ENCODE measurements around the gene PAX8.

Gene PAX8

GRCh38 chr2:113275556-113276215 is 3.0 kb downstream of the PAX8 start:
- H3K4me3 ChIP-seq (replicated peaks; ENCODE audit: low read depth, low read length) = no peak overlapping the region
- no peak for DNase-seq (ENCODE audit: extremely low read depth, low read depth)
- no peak for TF ChIP-seq CTCF (IDR thresholded peaks at IDR 0.05; ENCODE audit: low read depth, low read length, missing control alignments)

GRCh38 chr2:113274432-113274831 is 4.3 kb downstream of the PAX8 start:
- no peak for TF ChIP-seq CTCF (IDR thresholded peaks at IDR 0.05; ENCODE audit: low read depth, low read length, missing control alignments)
- no peak for DNase-seq (ENCODE audit: extremely low read depth, low read depth)
- H3K4me3 ChIP-seq (replicated peaks; ENCODE audit: low read depth, low read length) = no peak overlapping the region

GRCh38 chr2:113273981-113274380 is 4.7 kb downstream of the PAX8 start:
- no peak for TF ChIP-seq CTCF (IDR thresholded peaks at IDR 0.05; ENCODE audit: low read depth, low read length, missing control alignments)
- DNase-seq (ENCODE audit: extremely low read depth, low read depth) = no peak
- H3K4me3 ChIP-seq (replicated peaks; ENCODE audit: low read depth, low read length) = no peak overlapping the region

GRCh38 chr2:113273027-113273551 is 5.6 kb downstream of the PAX8 start:
- no peak overlapping the region for H3K4me3 ChIP-seq (replicated peaks; ENCODE audit: low read depth, low read length)
- no peak for TF ChIP-seq CTCF (IDR thresholded peaks at IDR 0.05; ENCODE audit: low read depth, low read length, missing control alignments)
- DNase-seq (ENCODE audit: extremely low read depth, low read depth) = no peak

DNA sequence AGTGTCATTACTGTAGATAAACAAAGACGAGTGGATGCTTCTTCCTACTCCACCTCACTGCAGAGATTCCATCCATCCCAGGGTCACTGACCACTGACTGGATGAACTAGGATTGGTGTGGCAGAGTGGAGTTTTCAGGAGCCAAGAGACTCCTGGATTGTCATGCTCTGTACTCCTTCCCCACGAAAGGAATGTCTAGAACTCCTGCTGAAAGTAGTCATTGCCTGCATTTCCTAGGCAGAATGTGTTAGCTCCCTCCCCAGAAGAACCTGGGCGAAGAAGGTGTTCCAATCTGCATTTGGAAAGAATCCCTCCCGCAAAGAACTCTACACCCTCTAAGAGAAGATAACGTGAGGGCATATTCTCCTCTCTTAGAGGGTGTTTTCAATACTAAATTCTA is 6.2 kb downstream of the PAX8 start:
- no peak for DNase-seq (ENCODE audit: extremely low read depth, low read depth)
- TF ChIP-seq CTCF (IDR thresholded peaks at IDR 0.05; ENCODE audit: low read depth, low read length, missing control alignments) = no peak
- no peak overlapping the region for H3K4me3 ChIP-seq (replicated peaks; ENCODE audit: low read depth, low read length)

- no peak overlapping the region for H3K4me3 ChIP-seq (replicated peaks; ENCODE audit: low read depth, low read length)
- no peak for DNase-seq (ENCODE audit: extremely low read depth, low read depth)
- no peak for TF ChIP-seq CTCF (IDR thresholded peaks at IDR 0.05; ENCODE audit: low read depth, low read length, missing control alignments)
Observed at GRCh38 chr2:113268621-113269360, 9.9 kb downstream of the PAX8 start.
